ENCODE results near the gene UNC13D. TPM values are rescaled to one million over a fixed set of nuclear protein-coding genes. Genes with fewer than 3 reads are reported as not detected.
"Not testable (repeated sequence)": the region's sequence is repeated elsewhere in the genome, so short reads cannot be mapped to it uniquely, and the experiment has no call there.

Gene UNC13D
- total RNA-seq, 1 donor from 2014 or later: 10.8 TPM

- ATAC-seq: no peak
- no peak for DNase-seq (ENCODE audit: low spot score)
Observed at GRCh38 chr17:75875182-75875939, 31.2 kb upstream of the UNC13D start.

- ATAC-seq (no peak), DNase-seq (ENCODE audit: low spot score) (no peak)
Observed at GRCh38 chr17:75874323-75875181, 30.3 kb upstream of the UNC13D start.

GRCh38 chr17:75873587-75874322 lies 29.6 kb upstream of the UNC13D start:
- no peak for ATAC-seq
- DNase-seq (ENCODE audit: low spot score): no peak

GRCh38 chr17:75872434-75873351 lies 28.5 kb upstream of the UNC13D start:
- DNase-seq (ENCODE audit: low spot score): no peak
- ATAC-seq: no peak

- not testable (repeated sequence) for ATAC-seq; DNase-seq (ENCODE audit: low spot score)
Observed at GRCh38 chr17:75870228-75870627, 26.0 kb upstream of the UNC13D start.

- ATAC-seq: no peak
- no peak for DNase-seq (ENCODE audit: low spot score)
Observed at GRCh38 chr17:75869282-75870141, 25.3 kb upstream of the UNC13D start.

GRCh38 chr17:75868730-75869281 lies 24.6 kb upstream of the UNC13D start:
- DNase-seq (ENCODE audit: low spot score); ATAC-seq: not testable (repeated sequence)

- not testable (repeated sequence) for ATAC-seq; DNase-seq (ENCODE audit: low spot score)
Observed at GRCh38 chr17:75865404-75866188, 21.4 kb upstream of the UNC13D start.

GRCh38 chr17:75864887-75865286 lies 20.7 kb upstream of the UNC13D start:
- not testable (repeated sequence) for DNase-seq (ENCODE audit: low spot score); ATAC-seq

- DNase-seq (ENCODE audit: low spot score): no peak
- peak; percentile 34 for ATAC-seq
Observed at GRCh38 chr17:75864448-75864871, 20.3 kb upstream of the UNC13D start.

- ATAC-seq (no peak), DNase-seq (ENCODE audit: low spot score) (no peak)
Observed at GRCh38 chr17:75861927-75862317, 17.7 kb upstream of the UNC13D start.

GRCh38 chr17:75859358-75859757 lies 15.2 kb upstream of the UNC13D start:
- ATAC-seq; DNase-seq (ENCODE audit: low spot score): not testable (repeated sequence)

GRCh38 chr17:75856062-75856756 lies 12.0 kb upstream of the UNC13D start:
- DNase-seq (ENCODE audit: low spot score) (no peak), ATAC-seq (peak; percentile 11)

- DNase-seq (ENCODE audit: low spot score) (peak; percentile 98), ATAC-seq (peak; percentile 85)
Observed at GRCh38 chr17:75855310-75856061, 11.3 kb upstream of the UNC13D start, which contains the start of gene WBP2. TSS of gene WBP2 (minus strand) at chr17:75855335. CDS start at chr17:75855297, 38 bp downstream.

- DNase-seq (ENCODE audit: low spot score): no peak
Observed at GRCh38 chr17:75854881-75855309, 10.7 kb upstream of the UNC13D start.

GRCh38 chr17:75854101-75854748 lies 10.0 kb upstream of the UNC13D start:
- peak; percentile 12 for ATAC-seq
- DNase-seq (ENCODE audit: low spot score): no peak

More at GRCh38 chr17:75854881-75855309, 10.7 kb upstream of the UNC13D start:
- ATAC-seq: peak; percentile 2
